SW480 (cell line): ENCODE results near the gene OGDH.
"Not testable (repeated sequence)": the region's sequence is repeated elsewhere in the genome, so short reads cannot be mapped to it uniquely, and the experiment has no call there.

Experiments used
- DNase-seq: peaks from one replicate; pipeline ENCODE4 v3.0.0-alpha.2; 2016; ENCODE audit warnings: low spot score

The OGDH gene

GRCh38 chr7:44606341-44607140, at the start of gene OGDH:
Gene OGDH (plus strand): TSS chr7:44606627. CDS start chr7:44624344, 17,717 bp downstream.
- peak; percentile 99 for DNase-seq

GRCh38 chr7:44557485-44557884, 48.9 kb upstream of the OGDH start:
- DNase-seq = no peak

- DNase-seq = no peak
These were observed 46.9 kb upstream of the OGDH start for GRCh38 chr7:44559485-44559884.

GRCh38 chr7:44561481-44561880, 44.9 kb upstream of the OGDH start:
- no peak for DNase-seq

- peak; percentile 80 for DNase-seq
These were observed 44.3 kb upstream of the OGDH start for GRCh38 chr7:44561962-44562621.

- DNase-seq = not testable (repeated sequence)
These were observed 43.8 kb upstream of the OGDH start for GRCh38 chr7:44562622-44562962.

GRCh38 chr7:44563171-44563679, 43.2 kb upstream of the OGDH start:
- DNase-seq = no peak

GRCh38 chr7:44564606-44565005, 41.8 kb upstream of the OGDH start:
- no peak for DNase-seq

GRCh38 chr7:44565097-44565794, 41.2 kb upstream of the OGDH start:
- peak; percentile 62 for DNase-seq

GRCh38 chr7:44565795-44566559, 40.5 kb upstream of the OGDH start:
- no peak for DNase-seq

GRCh38 chr7:44566680-44567079, 39.7 kb upstream of the OGDH start:
- no peak for DNase-seq

- DNase-seq = no peak
These were observed 38.5 kb upstream of the OGDH start for GRCh38 chr7:44567884-44568283.

- DNase-seq = no peak
These were observed 37.5 kb upstream of the OGDH start for GRCh38 chr7:44568771-44569560.

- no peak for DNase-seq
These were observed 36.5 kb upstream of the OGDH start for GRCh38 chr7:44569959-44570358.

- no peak for DNase-seq
These were observed 33.7 kb upstream of the OGDH start for GRCh38 chr7:44572771-44573170.

- DNase-seq = peak; percentile 98
These were observed 32.8 kb upstream of the OGDH start, which contains the start of gene DDX56 for GRCh38 chr7:44573464-44574286. Gene DDX56 (minus strand): TSS chr7:44573908. CDS start chr7:44573895, 13 bp downstream.

- DNase-seq = no peak
These were observed 32.0 kb upstream of the OGDH start for GRCh38 chr7:44574287-44574872.

- DNase-seq = no peak
These were observed 31.4 kb upstream of the OGDH start for GRCh38 chr7:44575054-44575453.

GRCh38 chr7:44576228-44576627, 30.2 kb upstream of the OGDH start:
- no peak for DNase-seq
